ENCODE results near the gene B3GLCT. TPM values are rescaled to one million over a fixed set of nuclear protein-coding genes. Genes with fewer than 3 reads are reported as not detected.

The B3GLCT gene
- total and polyA plus RNA-seq, 2 experiments from 2014 or later, result 2.2 to 4.4 TPM

DNA sequence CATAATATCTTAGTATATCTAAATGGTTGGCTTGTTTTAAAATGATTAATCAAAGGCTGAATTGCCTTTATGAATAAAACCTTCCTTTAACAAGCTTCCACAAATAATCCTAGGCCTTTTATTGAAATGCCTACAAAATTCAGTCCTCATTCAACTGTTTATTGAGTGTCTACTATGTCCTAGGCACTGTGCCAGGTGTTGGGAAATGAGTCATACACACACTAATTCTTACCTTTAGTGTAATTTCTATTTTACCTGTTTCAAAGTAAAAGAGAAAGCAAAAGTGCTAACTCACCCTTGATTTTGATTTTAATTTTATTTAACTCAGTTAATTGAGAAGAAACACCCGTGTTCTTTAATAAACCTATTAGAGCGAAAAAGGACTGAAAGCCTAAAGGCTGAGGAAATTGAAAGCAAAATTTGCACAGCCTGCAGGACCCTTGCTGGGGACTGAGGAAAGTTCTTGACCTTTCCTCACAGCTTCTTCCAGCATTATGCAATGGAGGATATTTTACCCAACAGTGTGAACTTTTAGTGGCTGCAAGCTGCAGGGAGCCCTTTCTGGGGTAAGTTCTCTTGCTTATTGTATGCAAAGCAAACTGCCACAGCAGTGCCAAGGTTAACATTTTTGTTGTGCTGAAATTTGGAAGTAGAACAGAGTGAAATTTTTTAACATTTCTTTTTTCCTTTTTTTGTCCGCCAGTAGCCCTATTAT is 83.1 kb downstream of the B3GLCT start (continued):
- TF ChIP-seq ZNF462 (CRISPR knock-in tag; IDR thresholded peaks at IDR 0.05) (no peak), CREB1 (CRISPR knock-in tag; IDR thresholded peaks at IDR 0.05; ENCODE audit: low read depth) (no peak), EZH2 (IDR thresholded peaks at IDR 0.05; ENCODE audit: low read depth, unreplicated experiment) (no peak)
- TF ChIP-seq, protein P1, sequence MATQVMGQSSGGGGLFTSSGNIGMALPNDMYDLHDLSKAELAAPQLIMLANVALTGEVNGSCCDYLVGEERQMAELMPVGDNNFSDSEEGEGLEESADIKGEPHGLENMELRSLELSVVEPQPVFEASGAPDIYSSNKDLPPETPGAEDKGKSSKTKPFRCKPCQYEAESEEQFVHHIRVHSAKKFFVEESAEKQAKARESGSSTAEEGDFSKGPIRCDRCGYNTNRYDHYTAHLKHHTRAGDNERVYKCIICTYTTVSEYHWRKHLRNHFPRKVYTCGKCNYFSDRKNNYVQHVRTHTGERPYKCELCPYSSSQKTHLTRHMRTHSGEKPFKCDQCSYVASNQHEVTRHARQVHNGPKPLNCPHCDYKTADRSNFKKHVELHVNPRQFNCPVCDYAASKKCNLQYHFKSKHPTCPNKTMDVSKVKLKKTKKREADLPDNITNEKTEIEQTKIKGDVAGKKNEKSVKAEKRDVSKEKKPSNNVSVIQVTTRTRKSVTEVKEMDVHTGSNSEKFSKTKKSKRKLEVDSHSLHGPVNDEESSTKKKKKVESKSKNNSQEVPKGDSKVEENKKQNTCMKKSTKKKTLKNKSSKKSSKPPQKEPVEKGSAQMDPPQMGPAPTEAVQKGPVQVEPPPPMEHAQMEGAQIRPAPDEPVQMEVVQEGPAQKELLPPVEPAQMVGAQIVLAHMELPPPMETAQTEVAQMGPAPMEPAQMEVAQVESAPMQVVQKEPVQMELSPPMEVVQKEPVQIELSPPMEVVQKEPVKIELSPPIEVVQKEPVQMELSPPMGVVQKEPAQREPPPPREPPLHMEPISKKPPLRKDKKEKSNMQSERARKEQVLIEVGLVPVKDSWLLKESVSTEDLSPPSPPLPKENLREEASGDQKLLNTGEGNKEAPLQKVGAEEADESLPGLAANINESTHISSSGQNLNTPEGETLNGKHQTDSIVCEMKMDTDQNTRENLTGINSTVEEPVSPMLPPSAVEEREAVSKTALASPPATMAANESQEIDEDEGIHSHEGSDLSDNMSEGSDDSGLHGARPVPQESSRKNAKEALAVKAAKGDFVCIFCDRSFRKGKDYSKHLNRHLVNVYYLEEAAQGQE (IDR thresholded peaks at IDR 0.05; ENCODE audit: unreplicated experiment), result no peak

- DNase-seq (ENCODE audit: low spot score) (no peak), ATAC-seq (no peak)
- Mint-ChIP-seq H3K27me3 (ENCODE audit: insufficient read depth, low read depth, poor library complexity) (no peaks in the 10 kb centered on the region), H3K4me3 (no peak overlapping the region), H3K4me1 (no peaks in the 10 kb centered on the region), H3K36me3 (ENCODE audit: low read depth) (peaks cover 38% of the 10 kb centered on the region), H3K27ac (no peak overlapping the region), H3K9me3 (peaks cover 20% of the 10 kb centered on the region)
- H4K20me1 ChIP-seq (replicated peaks; ENCODE audit: insufficient read depth), result no peaks in the 10 kb centered on the region
- H2AFZ ChIP-seq, result no peak overlapping the region
- no peak overlapping the region for H3K27ac ChIP-seq (ENCODE audit: low read depth)
- H3K36me3 ChIP-seq (ENCODE audit: insufficient read depth), result peaks cover 4% of the 10 kb centered on the region; the same call in 1 of the 2 replicates
- H3F3A ChIP-seq (replicated peaks; ENCODE audit: low read depth), result no peaks in the 10 kb centered on the region
- no peaks in the 10 kb centered on the region for H3K9me2 ChIP-seq (ENCODE audit: insufficient read depth)
- H3K79me2 ChIP-seq (replicated peaks; ENCODE audit: insufficient read depth), result no peaks in the 10 kb centered on the region
- no peaks in the 10 kb centered on the region for H3K27me3 ChIP-seq (ENCODE audit: insufficient read depth)
- no peaks in the 10 kb centered on the region for H3K4me1 ChIP-seq (ENCODE audit: insufficient read depth)
- H3K4me2 ChIP-seq, result no peak overlapping the region
- no peak overlapping the region for H3K4me3 ChIP-seq
- TF ChIP-seq EZH2 (IDR thresholded peaks at IDR 0.05; ENCODE audit: low read depth, unreplicated experiment) (no peak), ZNF114 (CRISPR knock-in tag; IDR thresholded peaks at IDR 0.05) (no peak), CREB1 (CRISPR knock-in tag; IDR thresholded peaks at IDR 0.05; ENCODE audit: low read depth) (no peak), NANOG (IDR thresholded peaks at IDR 0.05; ENCODE audit: borderline replicate concordance) (no peak)
- TF ChIP-seq, protein P2, sequence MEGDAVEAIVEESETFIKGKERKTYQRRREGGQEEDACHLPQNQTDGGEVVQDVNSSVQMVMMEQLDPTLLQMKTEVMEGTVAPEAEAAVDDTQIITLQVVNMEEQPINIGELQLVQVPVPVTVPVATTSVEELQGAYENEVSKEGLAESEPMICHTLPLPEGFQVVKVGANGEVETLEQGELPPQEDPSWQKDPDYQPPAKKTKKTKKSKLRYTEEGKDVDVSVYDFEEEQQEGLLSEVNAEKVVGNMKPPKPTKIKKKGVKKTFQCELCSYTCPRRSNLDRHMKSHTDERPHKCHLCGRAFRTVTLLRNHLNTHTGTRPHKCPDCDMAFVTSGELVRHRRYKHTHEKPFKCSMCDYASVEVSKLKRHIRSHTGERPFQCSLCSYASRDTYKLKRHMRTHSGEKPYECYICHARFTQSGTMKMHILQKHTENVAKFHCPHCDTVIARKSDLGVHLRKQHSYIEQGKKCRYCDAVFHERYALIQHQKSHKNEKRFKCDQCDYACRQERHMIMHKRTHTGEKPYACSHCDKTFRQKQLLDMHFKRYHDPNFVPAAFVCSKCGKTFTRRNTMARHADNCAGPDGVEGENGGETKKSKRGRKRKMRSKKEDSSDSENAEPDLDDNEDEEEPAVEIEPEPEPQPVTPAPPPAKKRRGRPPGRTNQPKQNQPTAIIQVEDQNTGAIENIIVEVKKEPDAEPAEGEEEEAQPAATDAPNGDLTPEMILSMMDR (conservative IDR thresholded peaks at IDR 0.05; ENCODE audit: low read depth in 2 of 2), result no peak
- TF ChIP-seq, protein P1 (IDR thresholded peaks at IDR 0.05; ENCODE audit: unreplicated experiment), result no peak
Measured at GRCh38 chr13:31286930-31287329, 87.2 kb downstream of the B3GLCT start.
